ENCODE measurements around the gene MAGEC2.

The MAGEC2 gene

GRCh38 chrX:142204522-142205433 is at the start of gene MAGEC2:
MAGEC2 (minus strand) TSS chrX:142205290; CDS start chrX:142203987, 1,303 bp downstream.
- no peak for DNase-seq

GRCh38 chrX:142251680-142252079 is 46.6 kb upstream of the MAGEC2 start:
- no peak for DNase-seq

DNA sequence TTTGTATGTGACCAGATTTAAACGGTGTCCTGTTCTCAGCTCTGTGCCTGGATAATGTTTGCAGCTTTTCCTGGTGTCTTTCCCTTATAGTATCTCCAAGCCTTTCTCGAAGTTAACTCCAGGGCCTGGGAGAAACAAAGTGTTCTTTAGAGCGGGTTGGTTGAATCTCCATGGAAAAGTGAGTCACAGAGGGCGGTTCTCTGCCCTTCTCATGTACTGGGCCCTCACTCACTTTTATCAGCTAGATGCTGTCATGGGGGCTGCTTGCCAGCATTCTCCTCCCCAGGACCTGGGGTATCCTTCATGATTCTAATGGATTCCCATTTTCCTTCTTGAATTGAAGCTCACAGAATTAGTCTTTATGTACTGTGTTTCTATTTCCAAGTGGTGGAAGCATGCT is 46.1 kb upstream of the MAGEC2 start:
- DNase-seq, result no peak

DNA sequence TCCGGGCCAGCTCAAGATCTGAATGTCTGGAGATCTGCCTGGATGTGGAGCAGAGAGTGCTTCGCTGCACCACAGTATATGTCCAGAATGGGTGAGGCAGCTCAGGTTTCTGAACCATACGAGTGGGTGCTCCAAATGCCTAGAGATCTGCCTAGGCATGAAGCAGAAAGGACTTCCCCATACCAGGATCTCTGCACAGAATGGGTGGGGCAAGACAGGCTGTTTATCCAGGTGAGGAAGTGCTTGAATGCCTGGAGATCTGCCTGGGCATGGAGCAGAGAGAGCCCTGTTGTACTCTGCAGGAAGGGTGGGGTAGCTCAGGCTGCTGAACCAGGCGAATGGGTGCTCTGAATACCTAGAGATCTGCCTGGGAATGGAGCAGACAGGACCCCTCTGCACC is 45.4 kb upstream of the MAGEC2 start:
- no peak for DNase-seq

DNA sequence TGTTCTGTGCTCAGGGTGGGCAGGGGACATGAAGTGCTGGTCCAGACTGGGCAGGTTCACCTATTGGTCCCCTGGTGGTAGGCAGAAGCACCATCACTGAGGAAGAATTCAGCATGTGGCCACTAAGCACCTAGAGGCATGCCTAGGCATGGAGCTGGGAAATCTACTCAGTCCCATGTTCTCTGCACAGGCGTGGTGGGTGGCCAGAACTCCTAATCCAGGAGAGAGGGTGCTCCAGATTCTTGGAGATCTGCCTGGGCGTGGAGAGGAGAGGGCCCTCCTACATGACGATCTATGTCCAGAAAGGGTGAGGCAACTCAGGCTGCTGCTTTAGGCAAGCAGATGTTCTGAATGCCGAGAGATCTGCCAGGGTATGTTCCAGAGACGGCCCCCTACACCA is 44.6 kb upstream of the MAGEC2 start:
- DNase-seq, result no peak

- DNase-seq, result no peak
These were observed 39.5 kb upstream of the MAGEC2 start for GRCh38 chrX:142244568-142244967.

GRCh38 chrX:142238536-142238935 is 33.4 kb upstream of the MAGEC2 start:
- no peak for DNase-seq

GRCh38 chrX:142233400-142233799 is 28.3 kb upstream of the MAGEC2 start:
- no peak for DNase-seq

DNA sequence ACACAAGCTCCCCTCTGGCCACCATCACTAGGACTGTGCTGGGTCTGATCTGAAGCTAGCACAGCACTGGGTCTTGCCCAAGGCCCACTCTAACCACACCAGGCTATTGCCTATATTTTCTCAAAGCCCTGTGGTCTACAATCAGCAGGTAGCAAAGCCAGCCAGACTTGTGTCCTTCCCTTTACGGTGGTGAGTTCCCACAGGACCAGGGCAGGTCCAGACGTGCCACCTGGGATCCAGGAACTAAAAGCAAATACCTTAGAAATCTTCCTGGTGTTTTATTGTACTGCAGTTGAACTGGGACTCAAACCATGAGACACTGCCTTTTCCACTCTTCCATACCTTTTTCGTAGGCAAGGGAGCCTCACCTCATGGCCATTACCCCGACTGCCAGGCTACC is 9.0 kb upstream of the MAGEC2 start:
- no peak for DNase-seq

GRCh38 chrX:142201113-142201512 is 4.0 kb downstream of the MAGEC2 start:
- no peak for DNase-seq

DNA sequence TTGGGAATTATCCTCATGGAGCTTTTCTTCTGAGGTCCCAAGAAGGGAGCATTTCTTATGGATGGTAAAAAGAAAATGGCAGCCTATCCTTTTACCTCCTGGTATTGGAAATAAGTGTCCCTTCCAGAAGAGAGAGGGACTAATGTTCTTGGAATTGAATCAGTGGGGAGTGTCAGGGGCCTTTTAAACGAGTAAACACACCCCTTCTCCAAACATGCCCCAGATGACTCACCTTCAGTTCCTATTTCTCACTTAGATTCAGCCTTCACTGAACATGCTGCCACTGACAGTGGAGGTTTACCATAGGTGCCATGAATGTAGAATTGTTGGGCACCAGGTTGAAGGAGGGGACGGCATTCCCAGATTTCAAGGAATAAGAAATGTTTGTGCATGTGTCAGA is 19.0 kb downstream of the MAGEC2 start:
- DNase-seq, result no peak

GRCh38 chrX:142184756-142185602 is 20.1 kb downstream of the MAGEC2 start:
- DNase-seq, result no peak

GRCh38 chrX:142156567-142156966 is 48.5 kb downstream of the MAGEC2 start:
- no peak for DNase-seq
